H1 (cell line): ENCODE measurements around the gene MAN1A2.

Source experiments
- CTCF ChIP-seq, 3 experiments: IDR thresholded peaks; 1 replicate in 2 of 3; 2 replicates in 1 of 3; pipeline versions ENCODE4 v1.5.1 to v1.6.1; 2011; ENCODE audit warnings: low read length in 3 of 3, mild to moderate bottlenecking in 3 of 3, inconsistent platforms in 2 of 3, low read depth in 1 of 3, moderate library complexity in 1 of 3; ENCODE audit not compliant: insufficient read depth in 1 of 3; ENCODE audit errors: control extremely low read depth in 1 of 3
- FOSL1 ChIP-seq: IDR thresholded peaks from 2 replicates; pipeline ENCODE4 v1.6.1; 2011; ENCODE audit warnings: mild to moderate bottlenecking, low read depth, low read length, moderate library complexity; ENCODE audit not compliant: insufficient read depth
- GTF2F1 ChIP-seq: IDR thresholded peaks from 2 replicates; pipeline ENCODE4 v1.6.1; 2012; ENCODE audit warnings: low read depth, low read length, improper control_type of control experiment, borderline replicate concordance
- MAX ChIP-seq: IDR thresholded peaks from 2 replicates; pipeline ENCODE4 v1.6.1; 2012; ENCODE audit warnings: inconsistent platforms
- POLR2A ChIP-seq, 2 experiments: IDR thresholded peaks; 1 replicate in 1 of 2; 2 replicates in 1 of 2; pipeline ENCODE4 v1.6.1; 2011; ENCODE audit warnings: low read depth in 2 of 2, low read length in 2 of 2, mild to moderate bottlenecking in 2 of 2; ENCODE audit errors: control extremely low read depth in 1 of 2
- RBBP5 ChIP-seq: IDR thresholded peaks from 2 replicates; pipeline ENCODE4 v1.7.1; 2012; ENCODE audit warnings: low read depth, mild to moderate bottlenecking, inconsistent platforms, low read length, moderate library complexity, borderline replicate concordance
- USF2 ChIP-seq: IDR thresholded peaks from 2 replicates; pipeline ENCODE4 v1.6.1; 2011; ENCODE audit warnings: low read length, improper control_type of control experiment

GRCh38 chr1:117347907-117348306, 19.3 kb upstream of the MAN1A2 start:
- TF ChIP-seq MAX (no peak), FOSL1 (no peak), USF2 (no peak), CTCF (IDR thresholded peaks at IDR 0.05; ENCODE audit: control extremely low read depth in 1 of 3, insufficient read depth in 1 of 3, low read depth in 1 of 3, low read length in 3 of 3) (no peak), GTF2F1 (no peak), POLR2A (IDR thresholded peaks at IDR 0.05; ENCODE audit: control extremely low read depth in 1 of 2, low read depth in 2 of 2, low read length in 2 of 2) (no peak), RBBP5 (no peak)
